HL-60 (cell line): Measurements from ENCODE around the gene PTPRN2.
A peak's percentile ranks its signal among the peaks of the same experiment; 100 is the strongest.

Experiments used
- DNase-seq, 2 experiments: peaks; one replicate each; pipeline ENCODE4 v3.0.0-alpha.2; 2010 to 2020; ENCODE audit warnings: low read depth in 1 of 2, low spot score in 1 of 2
- H3K27ac ChIP-seq: fragments of 250-450 bp; sonication (Bioruptor Pico); replicated peaks from 2 replicates; pipeline ENCODE4 v1.5.1; 2020; ENCODE audit warnings: mild to moderate bottlenecking, moderate library complexity
- H3K27me3 ChIP-seq: fragments of 250-450 bp; sonication (Bioruptor Pico); 2 replicates; pipeline ENCODE4 v1.5.1; 2021; ENCODE audit warnings: mild to moderate bottlenecking, moderate library complexity; ENCODE audit not compliant: insufficient read depth, poor library complexity, severe bottlenecking
- H3K4me3 ChIP-seq: replicated peaks from 2 replicates; pipeline ENCODE4 v1.5.1; 2011; ENCODE audit warnings: mild to moderate bottlenecking, control low read depth, low read length; ENCODE audit not compliant: insufficient read depth
- GABPA ChIP-seq: IDR thresholded peaks from 2 replicates; pipeline ENCODE4 v1.6.1; 2012; ENCODE audit warnings: low read depth
- POLR2AphosphoS5 ChIP-seq: IDR thresholded peaks from 2 replicates; pipeline ENCODE4 v1.6.1; 2012; ENCODE audit warnings: low read depth
- SPI1 ChIP-seq: IDR thresholded peaks from 2 replicates; pipeline ENCODE4 v1.6.1; 2012; ENCODE audit warnings: low read depth, mild to moderate bottlenecking, borderline replicate concordance
- TF ChIP-seq, protein P1 (sequence below): IDR thresholded peaks from one replicate; pipeline ENCODE4 v1.5.1; 2011; ENCODE audit warnings: low read length, control low read depth, inconsistent platforms; ENCODE audit not compliant: insufficient read depth
- TF ChIP-seq, protein P2 (sequence below): IDR thresholded peaks from 2 replicates; pipeline ENCODE4 v1.6.1; 2012; ENCODE audit warnings: low read depth; ENCODE audit not compliant: insufficient replicate concordance

PTPRN2 gene

DNA sequence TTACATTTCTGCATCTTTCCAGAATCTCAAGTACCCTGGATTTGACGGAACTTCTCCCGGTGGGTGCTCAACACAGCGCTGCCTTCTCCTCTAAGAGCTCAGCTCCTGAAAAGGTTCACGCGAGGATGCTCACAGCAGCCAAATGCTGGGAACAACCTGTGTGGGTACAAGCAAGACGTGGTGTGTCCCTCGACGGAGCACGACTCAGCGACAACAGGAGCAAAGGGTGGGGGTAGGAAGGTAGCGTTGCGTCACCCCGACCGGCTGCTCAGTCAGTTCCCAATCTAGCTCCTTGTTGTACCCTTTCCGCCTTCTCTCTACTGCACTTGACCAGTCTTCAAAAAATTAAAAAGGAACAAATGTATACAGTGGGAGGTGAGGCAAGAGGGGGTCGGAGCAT, 117.3 kb downstream of the PTPRN2 start:
- no peak overlapping the region for H3K27ac ChIP-seq
- peak; percentile 10 to 30 for DNase-seq
- no peaks in the 10 kb centered on the region for H3K27me3 ChIP-seq
- H3K4me3 ChIP-seq, result no peak overlapping the region
- TF ChIP-seq SPI1 (no peak), GABPA (no peak), POLR2AphosphoS5 (no peak)
- TF ChIP-seq, protein P1, sequence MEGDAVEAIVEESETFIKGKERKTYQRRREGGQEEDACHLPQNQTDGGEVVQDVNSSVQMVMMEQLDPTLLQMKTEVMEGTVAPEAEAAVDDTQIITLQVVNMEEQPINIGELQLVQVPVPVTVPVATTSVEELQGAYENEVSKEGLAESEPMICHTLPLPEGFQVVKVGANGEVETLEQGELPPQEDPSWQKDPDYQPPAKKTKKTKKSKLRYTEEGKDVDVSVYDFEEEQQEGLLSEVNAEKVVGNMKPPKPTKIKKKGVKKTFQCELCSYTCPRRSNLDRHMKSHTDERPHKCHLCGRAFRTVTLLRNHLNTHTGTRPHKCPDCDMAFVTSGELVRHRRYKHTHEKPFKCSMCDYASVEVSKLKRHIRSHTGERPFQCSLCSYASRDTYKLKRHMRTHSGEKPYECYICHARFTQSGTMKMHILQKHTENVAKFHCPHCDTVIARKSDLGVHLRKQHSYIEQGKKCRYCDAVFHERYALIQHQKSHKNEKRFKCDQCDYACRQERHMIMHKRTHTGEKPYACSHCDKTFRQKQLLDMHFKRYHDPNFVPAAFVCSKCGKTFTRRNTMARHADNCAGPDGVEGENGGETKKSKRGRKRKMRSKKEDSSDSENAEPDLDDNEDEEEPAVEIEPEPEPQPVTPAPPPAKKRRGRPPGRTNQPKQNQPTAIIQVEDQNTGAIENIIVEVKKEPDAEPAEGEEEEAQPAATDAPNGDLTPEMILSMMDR, result no peak
- TF ChIP-seq, protein P2, sequence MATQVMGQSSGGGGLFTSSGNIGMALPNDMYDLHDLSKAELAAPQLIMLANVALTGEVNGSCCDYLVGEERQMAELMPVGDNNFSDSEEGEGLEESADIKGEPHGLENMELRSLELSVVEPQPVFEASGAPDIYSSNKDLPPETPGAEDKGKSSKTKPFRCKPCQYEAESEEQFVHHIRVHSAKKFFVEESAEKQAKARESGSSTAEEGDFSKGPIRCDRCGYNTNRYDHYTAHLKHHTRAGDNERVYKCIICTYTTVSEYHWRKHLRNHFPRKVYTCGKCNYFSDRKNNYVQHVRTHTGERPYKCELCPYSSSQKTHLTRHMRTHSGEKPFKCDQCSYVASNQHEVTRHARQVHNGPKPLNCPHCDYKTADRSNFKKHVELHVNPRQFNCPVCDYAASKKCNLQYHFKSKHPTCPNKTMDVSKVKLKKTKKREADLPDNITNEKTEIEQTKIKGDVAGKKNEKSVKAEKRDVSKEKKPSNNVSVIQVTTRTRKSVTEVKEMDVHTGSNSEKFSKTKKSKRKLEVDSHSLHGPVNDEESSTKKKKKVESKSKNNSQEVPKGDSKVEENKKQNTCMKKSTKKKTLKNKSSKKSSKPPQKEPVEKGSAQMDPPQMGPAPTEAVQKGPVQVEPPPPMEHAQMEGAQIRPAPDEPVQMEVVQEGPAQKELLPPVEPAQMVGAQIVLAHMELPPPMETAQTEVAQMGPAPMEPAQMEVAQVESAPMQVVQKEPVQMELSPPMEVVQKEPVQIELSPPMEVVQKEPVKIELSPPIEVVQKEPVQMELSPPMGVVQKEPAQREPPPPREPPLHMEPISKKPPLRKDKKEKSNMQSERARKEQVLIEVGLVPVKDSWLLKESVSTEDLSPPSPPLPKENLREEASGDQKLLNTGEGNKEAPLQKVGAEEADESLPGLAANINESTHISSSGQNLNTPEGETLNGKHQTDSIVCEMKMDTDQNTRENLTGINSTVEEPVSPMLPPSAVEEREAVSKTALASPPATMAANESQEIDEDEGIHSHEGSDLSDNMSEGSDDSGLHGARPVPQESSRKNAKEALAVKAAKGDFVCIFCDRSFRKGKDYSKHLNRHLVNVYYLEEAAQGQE, result no peak

DNA sequence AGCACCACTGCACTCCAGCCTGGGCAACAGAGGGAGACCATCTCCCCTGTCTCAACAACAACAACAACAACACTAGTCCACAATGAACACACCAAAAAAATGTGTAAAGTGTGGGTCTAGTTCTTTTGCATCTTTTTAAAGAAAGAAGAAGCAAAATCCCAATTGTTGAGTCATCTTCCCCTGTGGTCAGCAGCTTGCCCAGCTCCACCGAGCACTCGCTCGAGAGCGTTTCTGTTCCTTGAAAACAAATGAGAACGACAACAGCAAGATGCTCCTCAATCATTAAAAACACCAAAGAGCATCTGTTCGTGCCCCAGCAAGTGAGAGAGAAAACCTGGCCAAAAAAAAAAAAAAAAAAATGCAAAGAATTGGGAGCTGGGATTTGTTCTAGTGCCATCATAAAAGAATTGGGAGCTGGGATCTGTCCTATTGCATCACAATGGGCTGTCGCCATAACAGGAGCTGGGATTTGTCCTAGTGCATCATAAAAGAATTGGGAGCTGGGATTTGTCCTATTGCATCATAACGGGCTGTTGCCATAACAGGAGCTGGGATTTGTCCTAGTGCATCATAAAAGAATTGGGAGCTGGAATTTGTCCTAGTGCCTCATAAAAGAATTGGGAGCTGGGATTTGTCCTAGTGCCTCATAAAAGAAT, 118.1 kb downstream of the PTPRN2 start:
- Histone ChIP-seq H3K27me3 (no peaks in the 10 kb centered on the region), H3K27ac (no peak overlapping the region), H3K4me3 (no peak overlapping the region)
- TF ChIP-seq GABPA (no peak), POLR2AphosphoS5 (no peak)
- DNase-seq, result peak in 1 of 2 experiments; percentile 30

DNA sequence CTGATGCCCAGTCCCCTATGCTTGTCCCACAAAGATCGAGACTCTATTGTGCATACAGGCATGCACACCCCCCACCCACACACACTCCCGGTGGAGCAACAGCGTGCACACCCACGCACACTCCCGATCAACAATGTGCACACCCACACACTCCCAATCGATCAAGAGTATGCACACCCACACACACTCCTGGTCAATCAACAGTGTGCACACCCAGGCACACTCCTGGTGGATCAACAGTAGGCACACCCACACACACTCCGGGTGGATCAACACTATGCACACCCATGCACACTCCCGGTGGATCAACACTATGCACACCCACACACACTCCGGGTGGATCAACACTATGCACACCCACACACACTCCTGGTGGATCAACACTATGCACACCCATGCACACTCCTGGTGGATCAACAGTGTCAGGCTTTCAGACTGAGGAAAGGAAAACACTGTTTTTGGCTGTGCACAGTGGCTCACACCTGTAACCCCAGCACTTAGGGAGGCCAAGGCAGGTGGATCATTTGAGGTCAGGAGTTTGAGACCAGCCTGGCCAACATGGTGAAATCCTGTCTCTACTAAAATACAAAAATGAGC, 118.8 kb downstream of the PTPRN2 start:
- H3K27me3 ChIP-seq, result no peaks in the 10 kb centered on the region
- no peak overlapping the region for H3K27ac ChIP-seq
- no peak for TF ChIP-seq GABPA
- no peak for DNase-seq
- no peak overlapping the region for H3K4me3 ChIP-seq

DNA sequence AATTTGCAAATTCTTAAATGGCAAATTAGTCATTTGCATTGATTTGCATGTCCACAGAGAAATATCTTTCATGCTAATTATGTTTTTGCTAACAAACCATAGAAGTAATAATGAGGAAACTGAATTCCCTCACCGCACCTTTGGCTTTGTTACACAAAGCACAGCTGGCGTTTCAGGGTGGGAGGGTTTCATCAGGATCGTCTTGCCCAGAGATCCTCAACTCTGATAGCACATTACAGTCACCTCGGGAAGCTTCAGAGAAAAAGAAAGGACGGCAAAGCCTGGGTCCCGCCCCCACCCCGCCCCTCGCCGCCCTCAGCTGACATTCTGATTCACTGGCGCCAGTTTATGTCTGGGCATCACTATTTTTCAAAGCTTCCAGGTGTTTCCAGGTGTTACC, 119.4 kb downstream of the PTPRN2 start:
- Histone ChIP-seq H3K4me3 (no peak overlapping the region), H3K27ac (no peak overlapping the region)
- no peak for DNase-seq

More for the DNA sequence above, 119.4 kb downstream of the PTPRN2 start:
- TF ChIP-seq, protein P2, result no peak
- no peak for TF ChIP-seq POLR2AphosphoS5
- TF ChIP-seq, protein P1, result no peak
- TF ChIP-seq GABPA, result no peak
- no peaks in the 10 kb centered on the region for H3K27me3 ChIP-seq
